Natural killer cell treated with Interleukin-12 subunit alpha and Interleukin-12 subunit beta and Interleukin-15 and Interleukin-18, amount 100 ng/mL, for 72 hours (primary cell): ENCODE measurements around the gene SLC16A1. TPM values are rescaled to one million over a fixed set of nuclear protein-coding genes. Genes with fewer than 3 reads are reported as not detected.
"Not testable (repeated sequence)": the region's sequence is repeated elsewhere in the genome, so short reads cannot be mapped to it uniquely, and the experiment has no call there.

Source experiments
- ATAC-seq, 2 donors: fragments of 150-1000 bp; cut with Tn5 transposase in 1 of 2; sonication (Bioruptor Pico), chemical (Tn5 transposase) in 1 of 2; 2 replicates each; pipeline ENCODE4 v1.10.0; 2021
- DNase-seq: peaks from one replicate; pipeline ENCODE4 v3.0.0; 2022; ENCODE audit warnings: low spot score
- H3K27ac Mint-ChIP-seq, 2 donors: 1 replicate in 1 of 2; 2 replicates in 1 of 2; pipeline ENCODE4 v1.8.0; 2022; ENCODE audit warnings: mixed read lengths in 2 of 2, mild to moderate bottlenecking in 1 of 2, moderate library complexity in 1 of 2
- H3K27me3 Mint-ChIP-seq, 2 donors: 1 replicate in 1 of 2; 2 replicates in 1 of 2; pipeline ENCODE4 v1.8.0; 2022; ENCODE audit warnings: mixed read lengths in 2 of 2
- H3K36me3 Mint-ChIP-seq: one replicate; pipeline ENCODE4 v1.8.0; 2022; ENCODE audit warnings: mixed read lengths
- H3K4me1 Mint-ChIP-seq, 2 donors: 1 replicate in 1 of 2; 2 replicates in 1 of 2; pipeline ENCODE4 v1.8.0; 2022; ENCODE audit warnings: low read depth in 2 of 2, mixed read lengths in 2 of 2, mild to moderate bottlenecking in 1 of 2
- H3K4me3 Mint-ChIP-seq: one replicate; pipeline ENCODE4 v1.8.0; 2022; ENCODE audit warnings: mixed read lengths
- H3K9me3 Mint-ChIP-seq: 2 replicates; pipeline ENCODE4 v1.8.0; 2022; ENCODE audit warnings: mixed read lengths
- total RNA-seq, 2 donors: library from RNA; stranded (reverse); gene quantifications; one replicate each; pipeline ENCODE4 v1.2.3, GENCODE V29; 2022

Gene SLC16A1, protein sequence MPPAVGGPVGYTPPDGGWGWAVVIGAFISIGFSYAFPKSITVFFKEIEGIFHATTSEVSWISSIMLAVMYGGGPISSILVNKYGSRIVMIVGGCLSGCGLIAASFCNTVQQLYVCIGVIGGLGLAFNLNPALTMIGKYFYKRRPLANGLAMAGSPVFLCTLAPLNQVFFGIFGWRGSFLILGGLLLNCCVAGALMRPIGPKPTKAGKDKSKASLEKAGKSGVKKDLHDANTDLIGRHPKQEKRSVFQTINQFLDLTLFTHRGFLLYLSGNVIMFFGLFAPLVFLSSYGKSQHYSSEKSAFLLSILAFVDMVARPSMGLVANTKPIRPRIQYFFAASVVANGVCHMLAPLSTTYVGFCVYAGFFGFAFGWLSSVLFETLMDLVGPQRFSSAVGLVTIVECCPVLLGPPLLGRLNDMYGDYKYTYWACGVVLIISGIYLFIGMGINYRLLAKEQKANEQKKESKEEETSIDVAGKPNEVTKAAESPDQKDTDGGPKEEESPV
- 10 to 100 TPM; 47.8 to 88.4 TPM for total RNA-seq

DNA sequence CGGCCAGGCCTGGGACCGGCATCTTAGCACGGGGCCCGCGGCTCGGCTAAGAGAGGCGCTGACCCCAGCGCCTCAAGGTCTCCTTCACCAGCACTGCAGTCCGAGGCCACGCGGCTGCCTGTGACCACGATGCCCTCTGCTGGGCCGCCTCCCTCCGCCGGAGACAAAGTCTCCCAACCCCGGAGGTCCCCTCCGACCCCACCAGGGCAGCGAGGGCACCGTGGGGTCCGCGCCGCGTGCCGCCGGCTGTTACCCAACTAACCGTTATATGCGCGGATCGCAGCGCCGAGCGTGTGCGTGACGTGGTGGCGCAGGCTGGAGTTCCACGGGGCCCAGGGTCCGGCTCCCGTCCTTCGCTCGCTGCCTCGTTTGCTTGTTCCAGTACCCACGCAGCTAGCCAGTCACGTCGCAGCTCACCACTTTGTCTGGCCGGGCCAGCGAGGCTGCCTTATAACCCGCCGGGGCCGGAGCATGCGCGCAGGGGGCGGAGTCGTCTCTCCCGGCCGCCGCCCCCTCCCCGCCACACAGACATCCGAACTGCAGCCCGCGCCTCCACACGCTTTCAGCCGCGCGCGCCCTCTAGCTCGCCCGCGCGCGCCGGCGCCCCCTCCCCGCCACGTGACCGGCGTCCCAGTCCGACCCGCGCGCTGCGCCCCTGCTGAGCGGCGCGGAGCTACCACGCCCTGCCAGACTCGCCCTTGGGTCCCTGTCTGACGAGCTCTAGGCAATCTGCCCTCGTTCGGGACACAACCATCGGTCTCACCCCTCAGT lies at the start of gene SLC16A1:
SLC16A1 (minus strand) TSS at position 424 of the 771 bp plus-strand sequence. CDS start 26,888 bp downstream, outside the sequence.
- H3K4me3 Mint-ChIP-seq = peak within 1 kb of the TSS; percentile 89
- ATAC-seq (peak; percentile 89 to 95), DNase-seq (peak; percentile 94)
- peaks cover 17% of the 10 kb centered on the region for H3K36me3 Mint-ChIP-seq
- H3K4me1 Mint-ChIP-seq = peaks cover 30 to 52% of the 10 kb centered on the region in 2 donors
- peaks cover 0 to 3% of the 10 kb centered on the region in 2 donors for H3K27me3 Mint-ChIP-seq
- peak within 1 kb of the TSS; percentile 35 to 90 for H3K27ac Mint-ChIP-seq
- no peaks in the 10 kb centered on the region for H3K9me3 Mint-ChIP-seq

DNA sequence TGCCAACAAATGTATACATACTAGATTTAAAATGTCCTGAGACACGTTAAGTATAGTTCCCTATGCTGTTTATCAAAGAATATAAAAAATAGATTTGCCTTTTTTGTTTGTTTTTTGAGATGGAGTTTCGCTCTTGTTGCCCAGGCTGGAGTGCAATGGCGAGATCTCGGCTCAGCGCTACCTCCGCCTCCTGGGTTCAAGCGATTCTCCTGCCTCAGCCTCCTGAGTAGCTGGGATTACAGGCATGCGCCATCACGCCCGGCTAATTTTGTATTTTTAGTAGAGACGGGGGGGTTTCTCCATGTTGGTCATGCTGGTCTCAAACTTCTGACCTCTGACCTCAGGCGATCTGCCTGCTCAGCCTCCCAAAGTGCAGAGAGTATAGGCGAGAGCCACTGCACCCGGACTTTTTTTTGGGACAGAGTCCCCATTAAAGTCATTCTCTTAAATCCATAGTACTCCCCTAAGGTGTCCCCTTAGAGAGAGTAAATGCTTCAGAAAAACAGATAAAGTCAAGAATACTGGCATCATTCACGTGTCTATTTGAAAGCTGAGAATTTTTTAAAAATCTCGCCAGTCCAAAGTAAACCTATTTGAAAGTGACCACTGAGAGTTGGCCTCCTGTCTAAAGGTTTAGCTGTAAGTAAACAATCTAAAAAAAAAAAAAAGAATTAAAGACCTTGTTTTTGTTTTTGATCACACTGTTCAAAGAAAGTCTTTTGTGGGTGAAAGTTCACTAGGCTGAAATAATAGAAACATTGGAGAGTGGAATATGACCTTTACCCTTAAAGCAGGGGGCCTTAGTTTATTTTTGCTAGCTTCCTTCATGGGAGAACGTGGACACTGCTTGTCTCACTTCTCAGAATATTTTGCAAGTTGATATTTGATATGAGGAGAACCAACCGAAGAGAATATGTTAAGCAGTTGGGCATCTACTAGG lies 48.0 kb upstream of the SLC16A1 start:
- Mint-ChIP-seq H3K4me1 (no peaks in the 10 kb centered on the region), H3K4me3 (no peak overlapping the region), H3K27me3 (no peaks in the 10 kb centered on the region), H3K36me3 (no peaks in the 10 kb centered on the region), H3K27ac (no peak overlapping the region), H3K9me3 (no peaks in the 10 kb centered on the region)
- no peak for DNase-seq
- ATAC-seq = no peak

DNA sequence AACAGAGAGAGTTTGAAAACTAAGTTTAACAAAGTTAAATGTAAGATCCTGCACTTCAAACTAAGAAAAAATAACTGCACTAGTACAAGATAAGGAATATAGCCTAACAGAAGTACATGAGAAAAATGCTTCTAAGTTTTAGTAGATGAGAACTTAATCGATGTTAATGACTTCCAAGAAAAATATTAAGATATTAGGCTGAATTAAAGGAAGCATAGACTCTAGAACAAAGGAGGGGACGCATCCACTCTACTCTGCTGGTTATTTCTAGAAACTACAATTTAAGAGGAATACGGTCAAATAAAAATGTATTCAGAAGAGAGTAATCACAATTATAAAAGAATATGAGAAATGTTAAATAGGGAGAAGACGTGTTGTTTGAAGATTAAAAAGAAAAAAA lies 46.3 kb upstream of the SLC16A1 start:
- no peaks in the 10 kb centered on the region for H3K9me3 Mint-ChIP-seq
- no peak overlapping the region for H3K4me3 Mint-ChIP-seq
- ATAC-seq (no peak), DNase-seq (no peak)
- H3K36me3 Mint-ChIP-seq = no peaks in the 10 kb centered on the region
- H3K4me1 Mint-ChIP-seq = no peaks in the 10 kb centered on the region
- H3K27ac Mint-ChIP-seq = no peak overlapping the region
- H3K27me3 Mint-ChIP-seq = no peaks in the 10 kb centered on the region

DNA sequence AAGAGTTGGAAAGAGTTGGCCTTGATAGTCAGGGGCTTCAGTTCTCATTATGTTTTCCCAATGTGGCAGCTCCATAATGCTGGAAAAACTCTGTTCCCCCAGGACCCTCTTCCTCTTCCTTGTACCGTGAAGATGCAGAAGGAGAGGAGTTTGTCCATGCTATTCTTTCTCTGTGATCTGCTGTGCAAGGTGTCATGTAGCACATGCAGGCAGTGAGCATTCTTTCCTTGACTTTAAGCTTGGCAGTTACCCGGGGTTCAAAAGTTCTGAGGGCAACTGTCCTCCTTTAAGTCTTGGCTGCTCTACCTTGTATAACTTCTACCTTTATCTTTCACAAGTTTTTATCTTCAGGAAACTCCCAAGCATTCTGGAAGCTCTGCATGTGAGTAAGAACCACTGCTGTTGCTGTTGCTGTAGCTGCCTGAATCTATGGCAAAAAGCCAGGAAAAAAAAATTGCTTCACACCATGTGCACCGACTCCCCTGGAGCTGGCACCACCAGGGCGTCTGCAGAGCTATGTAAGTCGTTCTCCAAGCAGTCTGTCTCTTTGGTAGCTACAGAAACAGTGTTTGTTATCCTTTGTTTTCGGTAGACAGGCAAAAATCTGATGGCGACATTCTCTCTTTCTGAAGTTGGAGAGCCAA lies 42.7 kb upstream of the SLC16A1 start:
- H3K4me3 Mint-ChIP-seq = no peak overlapping the region
- H3K4me1 Mint-ChIP-seq = no peaks in the 10 kb centered on the region
- ATAC-seq (no peak), DNase-seq (no peak)
- no peaks in the 10 kb centered on the region for H3K27me3 Mint-ChIP-seq
- H3K27ac Mint-ChIP-seq = no peak overlapping the region
- no peaks in the 10 kb centered on the region for H3K36me3 Mint-ChIP-seq
- H3K9me3 Mint-ChIP-seq = no peaks in the 10 kb centered on the region

DNA sequence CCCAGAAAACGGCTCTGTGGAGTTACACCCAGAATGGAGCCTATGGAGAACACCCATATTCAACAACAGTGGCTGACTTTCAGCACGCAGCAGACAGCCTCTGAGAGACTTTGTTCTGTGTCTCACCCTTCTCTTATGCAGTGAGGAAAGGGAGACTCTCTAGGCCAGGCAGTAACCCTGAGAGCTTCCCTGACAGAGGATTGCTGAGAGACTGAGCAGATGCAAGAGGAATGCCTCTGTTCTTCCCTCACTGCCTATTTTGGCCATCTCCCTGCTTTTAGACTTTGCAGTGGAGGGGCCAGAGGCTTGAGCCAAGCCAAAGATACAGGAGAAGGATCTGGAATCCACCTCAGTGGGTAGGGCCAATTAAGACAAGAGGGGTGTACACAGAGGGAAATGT lies 41.8 kb upstream of the SLC16A1 start:
- no peak for DNase-seq
- H3K27ac Mint-ChIP-seq = peak overlapping the region in 1 of 2 donors; percentile 59
- no peaks in the 10 kb centered on the region for H3K4me1 Mint-ChIP-seq
- no peak overlapping the region for H3K4me3 Mint-ChIP-seq
- H3K36me3 Mint-ChIP-seq = no peaks in the 10 kb centered on the region
- no peaks in the 10 kb centered on the region for H3K9me3 Mint-ChIP-seq
- no peaks in the 10 kb centered on the region for H3K27me3 Mint-ChIP-seq
- ATAC-seq = no peak

DNA sequence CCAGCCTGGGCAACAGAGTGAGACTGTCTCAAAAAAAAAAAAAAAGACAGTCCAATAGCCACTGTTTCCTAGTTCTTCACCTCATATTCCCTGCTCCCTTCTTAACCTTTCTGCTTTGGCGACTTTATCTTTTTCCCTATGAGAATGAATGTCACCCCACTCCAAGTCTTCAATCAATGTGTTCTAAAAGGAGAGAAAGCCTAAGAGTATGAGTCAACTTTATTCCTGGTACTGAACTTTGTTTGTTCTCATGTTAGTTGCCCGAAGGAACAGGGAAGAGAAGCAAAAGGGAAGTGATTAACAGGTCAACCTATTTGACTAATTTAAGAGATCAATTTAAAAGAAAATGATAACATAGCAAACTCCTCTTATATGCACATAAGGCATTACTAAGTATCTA lies 39.9 kb upstream of the SLC16A1 start:
- Mint-ChIP-seq H3K4me3 (no peak overlapping the region), H3K27ac (no peak overlapping the region), H3K9me3 (no peaks in the 10 kb centered on the region), H3K27me3 (no peaks in the 10 kb centered on the region), H3K4me1 (no peaks in the 10 kb centered on the region), H3K36me3 (no peaks in the 10 kb centered on the region)
- no peak for DNase-seq
- no peak for ATAC-seq

DNA sequence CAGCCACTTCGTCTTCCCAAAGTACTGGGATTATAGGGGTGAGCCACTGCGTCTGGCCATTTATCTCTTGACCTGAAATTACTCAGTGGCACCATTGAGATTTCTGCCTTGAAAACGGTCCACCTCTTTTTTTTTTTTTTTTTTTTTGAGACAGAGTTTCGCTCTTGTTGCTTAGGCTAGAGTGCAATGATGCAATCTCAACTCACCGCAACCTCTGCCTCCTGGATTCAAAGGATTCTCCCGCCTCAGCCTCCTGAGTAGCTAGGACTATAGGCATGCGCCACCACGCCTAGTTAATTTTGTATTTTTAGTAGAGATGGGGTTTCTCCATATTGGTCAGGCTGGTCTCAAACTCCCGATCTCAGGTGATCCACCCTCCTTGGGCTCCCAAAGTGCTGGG lies 39.0 kb upstream of the SLC16A1 start:
- not testable (repeated sequence) for H3K36me3 Mint-ChIP-seq, H3K27me3 Mint-ChIP-seq, ATAC-seq, H3K9me3 Mint-ChIP-seq, H3K27ac Mint-ChIP-seq, H3K4me3 Mint-ChIP-seq, H3K4me1 Mint-ChIP-seq, DNase-seq

DNA sequence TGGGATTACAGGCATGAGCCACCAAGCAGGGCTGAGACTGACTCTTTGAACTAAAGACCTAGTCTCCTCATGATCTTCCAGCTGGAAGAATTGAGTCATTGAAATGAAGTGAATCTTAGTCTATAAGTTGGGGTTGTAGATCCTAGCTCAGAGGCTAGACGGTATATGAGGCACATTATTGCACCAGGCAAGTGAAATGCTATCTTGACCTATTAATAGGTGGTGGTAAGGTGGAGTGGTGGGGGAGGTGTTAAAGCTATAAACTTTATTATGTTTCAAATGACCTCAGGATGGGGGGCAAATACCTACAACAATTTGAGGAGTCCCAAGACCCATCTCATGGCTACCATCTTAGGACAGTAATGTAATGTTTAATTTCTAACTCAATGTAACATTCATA lies 36.8 kb upstream of the SLC16A1 start:
- ATAC-seq (no peak), DNase-seq (no peak)
- H3K4me1 Mint-ChIP-seq = no peaks in the 10 kb centered on the region
- H3K27ac Mint-ChIP-seq = no peak overlapping the region
- no peaks in the 10 kb centered on the region for H3K9me3 Mint-ChIP-seq
- H3K27me3 Mint-ChIP-seq = no peaks in the 10 kb centered on the region
- no peaks in the 10 kb centered on the region for H3K36me3 Mint-ChIP-seq
- no peak overlapping the region for H3K4me3 Mint-ChIP-seq

DNA sequence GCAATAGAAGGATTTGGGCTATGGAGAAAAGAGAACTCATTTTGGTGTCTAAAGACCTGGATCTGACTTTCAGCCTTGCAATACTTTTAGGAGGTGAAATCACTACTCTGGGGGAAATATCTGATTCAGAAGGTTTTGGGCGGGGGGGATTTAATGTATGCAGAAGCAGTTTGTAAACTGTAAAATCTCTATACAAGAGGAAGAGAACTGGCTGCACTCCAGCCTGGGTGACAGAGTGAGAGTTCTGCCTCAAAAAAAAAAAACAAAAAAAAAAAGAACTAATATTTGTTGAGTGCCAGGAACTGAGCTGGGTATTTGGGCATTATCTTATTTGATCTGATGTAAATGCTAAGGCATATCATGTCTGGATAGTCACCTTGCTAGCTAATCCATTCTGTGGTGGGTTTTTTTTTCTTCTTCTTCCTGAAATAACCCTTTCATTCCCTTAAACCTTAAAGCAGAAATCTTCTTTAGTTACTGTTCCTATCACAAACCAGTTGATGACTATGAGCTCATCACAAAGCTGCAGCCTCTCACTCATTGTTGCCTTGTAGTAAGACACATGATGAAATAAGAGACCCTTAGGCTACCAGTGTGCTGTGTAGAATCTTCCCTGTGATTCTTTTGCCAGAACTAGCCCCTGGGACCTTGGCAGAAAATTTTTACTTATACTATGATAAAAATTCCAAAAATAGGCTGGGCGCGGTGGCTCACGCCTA lies 35.6 kb upstream of the SLC16A1 start:
- no peak overlapping the region for H3K27ac Mint-ChIP-seq
- no peak for ATAC-seq
- no peaks in the 10 kb centered on the region for H3K36me3 Mint-ChIP-seq
- no peaks in the 10 kb centered on the region for H3K27me3 Mint-ChIP-seq
- H3K4me1 Mint-ChIP-seq = no peaks in the 10 kb centered on the region
- H3K4me3 Mint-ChIP-seq = no peak overlapping the region
- no peak for DNase-seq
- H3K9me3 Mint-ChIP-seq = no peaks in the 10 kb centered on the region

DNA sequence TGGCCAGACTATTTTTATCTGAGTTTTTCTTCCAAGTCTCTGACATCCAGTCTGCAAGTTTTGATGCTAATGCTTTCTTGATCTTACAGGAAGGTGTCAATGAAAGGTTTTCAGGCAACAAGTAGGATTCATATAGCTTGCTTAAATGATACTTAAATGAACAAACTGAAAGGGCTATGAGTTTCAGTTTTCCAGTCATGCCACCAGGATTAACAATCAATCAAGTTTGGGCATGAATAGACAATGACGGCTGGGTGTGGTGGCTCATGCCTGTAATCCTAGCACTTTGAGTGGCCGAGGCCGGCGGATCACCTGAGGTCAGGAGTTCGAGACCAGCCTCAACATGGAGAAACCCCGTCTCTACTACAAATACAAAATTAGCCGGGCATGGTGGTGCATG lies 34.3 kb upstream of the SLC16A1 start:
- no peak overlapping the region for H3K27ac Mint-ChIP-seq
- no peaks in the 10 kb centered on the region for H3K9me3 Mint-ChIP-seq
- H3K36me3 Mint-ChIP-seq = no peaks in the 10 kb centered on the region
- H3K4me3 Mint-ChIP-seq = no peak overlapping the region
- DNase-seq = no peak
- no peak for ATAC-seq
- H3K4me1 Mint-ChIP-seq = no peaks in the 10 kb centered on the region
- no peaks in the 10 kb centered on the region for H3K27me3 Mint-ChIP-seq

DNA sequence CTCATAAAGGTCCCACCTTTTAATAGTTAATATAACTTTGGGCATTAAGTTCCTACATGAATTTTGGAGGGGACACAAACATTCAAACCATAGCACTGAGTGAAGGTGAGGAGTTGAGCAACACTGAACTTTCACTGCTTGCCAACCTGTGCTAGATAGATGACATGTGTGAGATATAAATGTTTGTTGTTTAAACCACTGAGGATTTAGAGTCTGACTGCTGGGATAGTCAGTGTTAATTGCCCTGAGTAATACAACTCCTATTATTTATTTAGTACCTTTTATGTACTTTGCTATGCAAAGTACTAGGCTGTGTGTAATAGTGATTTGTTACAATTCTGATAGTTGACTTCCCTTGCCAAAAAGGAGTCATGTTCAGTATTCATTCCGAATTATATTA lies 32.4 kb upstream of the SLC16A1 start:
- ATAC-seq = no peak
- H3K9me3 Mint-ChIP-seq = no peaks in the 10 kb centered on the region
- no peak overlapping the region for H3K27ac Mint-ChIP-seq
- H3K4me1 Mint-ChIP-seq = no peaks in the 10 kb centered on the region
- no peak overlapping the region for H3K4me3 Mint-ChIP-seq
- H3K27me3 Mint-ChIP-seq = no peaks in the 10 kb centered on the region
- no peak for DNase-seq
- no peaks in the 10 kb centered on the region for H3K36me3 Mint-ChIP-seq

DNA sequence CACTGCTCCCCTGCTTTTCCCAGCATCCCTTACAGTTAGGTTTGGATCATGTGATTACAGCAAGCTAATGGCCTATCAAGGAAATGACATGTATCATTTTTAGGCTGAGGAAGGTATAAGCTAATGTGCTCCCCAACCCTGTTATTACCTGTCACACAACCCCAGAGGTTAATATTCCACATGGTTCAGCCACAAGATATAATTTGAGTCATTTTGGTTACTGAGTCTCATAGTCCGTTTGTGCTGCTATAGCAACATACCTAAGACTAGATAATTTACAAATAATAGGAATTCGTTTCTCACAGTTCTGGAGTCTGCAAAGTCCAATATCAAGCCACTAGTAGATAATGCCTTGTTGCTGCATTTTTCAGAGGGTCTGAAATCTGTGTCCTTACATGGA lies 29.1 kb upstream of the SLC16A1 start:
- ATAC-seq (peak in 1 of 2 donors; percentile 46), DNase-seq (no peak)
- Mint-ChIP-seq H3K4me3 (no peak overlapping the region), H3K9me3 (no peaks in the 10 kb centered on the region), H3K27ac (no peak overlapping the region), H3K36me3 (no peaks in the 10 kb centered on the region), H3K4me1 (peaks cover 0 to 2% of the 10 kb centered on the region in 2 donors), H3K27me3 (no peaks in the 10 kb centered on the region)
